Epidermal melanocyte (primary cell): ENCODE results near the gene MSRB3.
"Not testable (repeated sequence)": the region's sequence is repeated elsewhere in the genome, so short reads cannot be mapped to it uniquely, and the experiment has no call there.

Experiments used
- DNase-seq: peaks from one replicate; pipeline ENCODE4 v3.0.0; 2011; ENCODE audit warnings: low spot score; ENCODE audit not compliant: insufficient read length

MSRB3 gene

DNA sequence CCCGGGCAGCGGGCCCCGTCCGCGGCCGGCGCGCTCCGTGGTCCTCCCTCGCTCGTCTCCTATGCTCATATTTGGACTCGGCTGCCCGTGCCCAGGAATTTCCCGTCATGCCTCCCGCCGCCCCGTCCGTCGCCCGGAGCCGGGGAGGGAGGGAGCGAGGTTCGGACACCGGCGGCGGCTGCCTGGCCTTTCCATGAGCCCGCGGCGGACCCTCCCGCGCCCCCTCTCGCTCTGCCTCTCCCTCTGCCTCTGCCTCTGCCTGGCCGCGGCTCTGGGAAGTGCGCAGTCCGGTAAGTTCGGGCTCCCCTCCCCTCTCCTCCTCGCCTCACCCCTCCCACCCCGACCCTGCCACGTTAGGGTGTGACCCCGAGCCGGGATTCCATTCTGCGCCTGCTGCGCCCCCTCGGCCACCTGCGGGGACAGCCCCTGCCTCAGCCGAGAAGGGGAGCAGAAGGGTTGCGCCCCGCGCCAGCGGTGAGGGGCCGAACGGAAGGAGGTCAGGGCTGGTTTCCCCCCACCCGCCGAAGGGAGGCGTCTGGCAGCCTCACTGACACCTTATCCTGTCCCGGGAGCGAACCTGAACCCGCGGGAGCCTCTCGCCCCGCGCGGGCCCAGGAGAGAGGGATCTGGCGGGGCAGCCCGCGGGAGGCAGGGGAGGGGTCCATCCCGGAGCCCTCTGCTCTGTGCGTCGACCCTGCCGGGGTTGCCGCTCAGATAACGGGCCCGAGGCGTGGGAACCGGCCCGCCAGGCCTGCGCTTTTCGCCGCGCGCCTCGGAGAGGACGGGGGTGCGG is at the start of gene MSRB3:
Gene MSRB3, plus strand, starts transcription at position 108 of the 793 bp plus-strand sequence. CDS start 29,897 bp downstream, outside the sequence.
- peak; percentile 79 for DNase-seq

- no peak for DNase-seq
Measured at GRCh38 chr12:65229441-65229840, 49.0 kb upstream of the MSRB3 start.

DNA sequence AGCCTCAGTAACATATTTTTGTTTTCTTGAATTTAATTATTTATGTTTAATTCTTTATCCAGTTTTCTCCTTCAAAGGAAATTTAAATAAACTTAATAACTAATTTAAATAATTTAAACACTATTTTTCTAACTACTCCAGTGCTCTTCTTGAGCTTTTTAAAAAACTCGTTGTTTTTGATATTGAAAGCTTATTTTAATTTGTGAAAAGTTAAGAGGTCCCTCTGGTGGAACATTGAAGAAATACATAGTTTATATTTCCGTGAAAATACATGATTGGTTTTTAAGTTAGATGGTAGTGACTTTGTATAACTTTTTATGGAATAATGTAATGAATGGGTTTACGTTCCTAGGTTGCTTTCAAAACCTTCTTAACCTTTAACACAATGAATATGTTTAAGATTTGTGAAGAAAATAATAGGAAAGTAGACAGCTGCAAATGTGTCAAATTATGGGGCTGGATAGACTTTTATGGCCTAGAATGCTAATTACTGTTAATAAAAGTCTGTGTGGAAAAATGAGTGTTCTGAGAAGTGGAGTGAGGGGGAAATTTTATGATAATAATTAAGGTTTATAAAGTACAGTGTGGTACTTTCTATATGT is 45.9 kb upstream of the MSRB3 start:
- DNase-seq, result no peak

GRCh38 chr12:65237153-65237552 is 41.3 kb upstream of the MSRB3 start:
- no peak for DNase-seq

GRCh38 chr12:65238609-65239008 is 39.9 kb upstream of the MSRB3 start:
- no peak for DNase-seq

DNA sequence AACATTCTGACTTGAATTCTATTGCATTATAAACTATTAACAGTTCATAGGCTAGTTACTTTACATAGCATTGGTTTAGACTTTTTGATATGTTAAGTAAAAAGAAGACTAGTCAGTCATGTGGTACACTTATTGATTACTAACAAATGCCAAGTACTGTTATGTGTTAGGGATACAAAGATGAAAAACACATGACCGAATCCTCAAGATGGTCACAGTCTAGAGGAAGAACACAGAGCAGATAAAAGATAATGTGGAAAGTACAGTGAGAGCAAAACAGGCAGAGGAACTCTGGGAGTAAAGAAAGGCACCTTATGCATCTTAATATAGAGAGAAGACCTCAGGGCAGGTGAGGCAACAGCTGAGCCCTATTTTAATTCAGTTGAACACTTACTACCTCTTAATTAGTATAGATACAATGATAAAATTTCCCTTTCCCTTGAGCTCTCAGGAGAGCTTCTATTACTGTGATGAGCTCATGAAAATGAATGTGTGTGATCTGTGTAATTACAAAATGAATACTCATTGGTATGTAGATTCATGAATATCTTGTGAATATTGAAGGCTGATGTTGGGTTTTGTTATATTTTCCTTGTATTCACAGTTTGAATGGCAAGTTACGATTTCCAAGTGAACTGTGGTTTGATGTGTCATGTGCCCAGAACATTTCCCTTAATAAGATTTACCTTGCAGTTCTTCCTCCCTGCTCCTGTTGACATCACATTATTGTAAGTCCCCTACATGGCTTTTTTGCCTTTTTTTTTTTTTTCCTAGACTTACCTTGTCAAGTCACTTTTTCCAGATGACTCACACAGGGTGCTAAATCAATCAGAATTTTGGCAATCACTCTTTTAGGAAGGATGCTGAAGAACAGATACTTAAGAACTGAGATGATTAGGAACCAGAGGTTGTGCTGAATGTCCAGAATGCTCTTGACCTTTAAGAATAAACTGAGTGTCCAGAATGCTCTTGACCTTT is 29.5 kb upstream of the MSRB3 start:
- DNase-seq, result no peak

- no peak for DNase-seq
Measured at GRCh38 chr12:65252515-65252914, 26.0 kb upstream of the MSRB3 start.

DNA sequence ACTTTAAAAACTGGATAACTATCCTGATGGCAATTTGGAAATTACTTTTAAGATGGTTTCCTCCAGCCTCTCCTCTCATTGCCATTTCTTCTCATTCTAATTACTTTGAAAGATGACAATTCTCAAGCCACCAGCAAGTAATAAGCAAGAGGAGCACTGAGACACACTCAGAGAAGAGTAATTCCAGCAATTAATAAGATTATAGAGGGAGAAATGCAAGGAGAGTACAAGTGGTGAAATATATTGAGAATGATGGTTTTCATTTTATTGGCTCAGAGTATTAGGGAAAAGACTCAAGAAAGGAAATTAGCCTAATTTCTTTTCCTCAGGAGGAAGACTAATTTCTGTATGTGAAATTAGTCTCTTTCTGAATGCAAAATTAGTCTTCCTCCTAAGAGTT is 20.5 kb upstream of the MSRB3 start:
- no peak for DNase-seq

GRCh38 chr12:65259501-65259900 is 19.0 kb upstream of the MSRB3 start:
- DNase-seq, result no peak

- no peak for DNase-seq
Measured at GRCh38 chr12:65263777-65264176, 14.7 kb upstream of the MSRB3 start.

GRCh38 chr12:65266408-65266807 is 12.1 kb upstream of the MSRB3 start:
- no peak for DNase-seq

- DNase-seq, result no peak
Measured at GRCh38 chr12:65269603-65270002, 8.9 kb upstream of the MSRB3 start.

DNA sequence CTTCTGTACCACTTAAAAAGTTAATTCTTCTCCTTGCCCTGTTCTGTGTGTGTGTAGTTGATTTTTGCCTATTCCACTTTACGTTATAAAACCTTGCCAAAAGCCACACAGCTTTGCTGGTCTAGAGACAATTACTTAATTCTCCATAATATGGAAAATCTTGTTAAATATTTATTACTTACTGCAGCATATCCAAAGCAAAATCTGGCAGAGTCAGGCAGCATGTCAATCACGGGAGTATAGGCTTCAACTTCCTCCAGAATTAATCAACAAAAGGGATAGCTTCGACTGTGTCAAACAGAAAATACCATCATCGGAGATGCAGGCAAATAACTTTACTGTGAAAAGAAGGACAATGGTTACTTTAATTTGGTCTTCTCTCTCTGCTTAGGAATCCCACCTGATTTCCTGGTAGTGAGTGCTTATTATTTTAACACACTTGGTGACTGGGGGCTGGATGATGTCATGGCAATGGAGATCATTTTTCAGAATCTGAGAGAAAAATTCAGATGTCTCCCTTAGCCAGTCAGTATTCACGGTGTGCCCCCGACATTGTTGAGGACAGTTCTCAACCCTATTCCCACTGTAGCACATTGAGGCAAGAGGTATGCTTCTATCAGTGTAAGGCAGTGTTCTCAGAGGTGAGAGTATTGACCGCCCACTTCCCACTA is 3.7 kb upstream of the MSRB3 start:
- DNase-seq, result no peak

DNA sequence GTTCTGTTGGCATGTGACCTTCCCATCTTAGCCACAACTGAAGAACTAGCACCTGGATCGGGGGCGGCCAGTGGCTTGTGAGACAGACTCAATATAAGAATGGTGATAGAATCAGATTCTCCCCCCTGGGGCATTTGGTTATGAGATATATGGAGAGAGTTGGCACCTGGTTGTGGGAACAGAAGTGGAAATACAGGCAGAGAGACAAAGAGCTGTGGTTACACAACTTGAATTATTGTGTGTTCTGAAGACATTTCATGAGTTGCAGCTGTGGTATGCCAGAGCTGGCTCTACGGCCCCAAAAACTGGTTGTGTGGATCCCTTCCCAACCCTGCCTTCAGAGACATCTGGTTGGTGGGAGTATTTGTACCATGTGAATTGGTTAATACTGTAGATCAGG is 2.9 kb upstream of the MSRB3 start:
- DNase-seq, result no peak

DNA sequence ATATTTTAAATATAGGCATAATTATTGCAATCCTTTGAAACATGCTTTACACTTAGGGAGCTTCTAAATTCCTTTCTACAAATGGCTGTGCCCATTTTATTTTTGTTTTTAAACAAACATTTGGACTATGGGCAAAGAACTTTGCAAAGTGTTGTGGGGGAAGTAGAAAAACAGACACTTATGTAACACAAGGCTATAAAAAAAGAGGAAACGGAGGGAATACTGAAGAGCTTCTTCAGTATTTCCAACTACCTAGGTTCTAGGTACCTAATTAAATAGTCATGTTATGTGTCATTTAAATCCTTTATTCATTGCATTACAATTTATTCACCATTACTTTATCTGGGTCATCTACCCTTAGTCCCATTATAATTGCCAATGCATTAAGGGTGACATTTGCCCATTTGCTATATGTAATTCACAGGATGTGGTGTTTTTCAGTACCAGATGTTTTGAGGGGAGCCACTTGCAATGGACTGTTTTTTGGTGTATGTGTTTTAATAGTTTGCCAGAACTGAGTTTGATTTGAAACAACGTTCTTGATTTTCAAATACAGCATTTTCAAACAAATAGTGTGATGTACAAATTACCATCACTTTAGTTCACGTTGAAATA is 1.5 kb upstream of the MSRB3 start:
- DNase-seq, result no peak

- no peak for DNase-seq
Measured at GRCh38 chr12:65277994-65278575, 398 bp upstream of the MSRB3 start.

GRCh38 chr12:65279369-65280112 is 1.1 kb downstream of the MSRB3 start:
- no peak for DNase-seq

DNA sequence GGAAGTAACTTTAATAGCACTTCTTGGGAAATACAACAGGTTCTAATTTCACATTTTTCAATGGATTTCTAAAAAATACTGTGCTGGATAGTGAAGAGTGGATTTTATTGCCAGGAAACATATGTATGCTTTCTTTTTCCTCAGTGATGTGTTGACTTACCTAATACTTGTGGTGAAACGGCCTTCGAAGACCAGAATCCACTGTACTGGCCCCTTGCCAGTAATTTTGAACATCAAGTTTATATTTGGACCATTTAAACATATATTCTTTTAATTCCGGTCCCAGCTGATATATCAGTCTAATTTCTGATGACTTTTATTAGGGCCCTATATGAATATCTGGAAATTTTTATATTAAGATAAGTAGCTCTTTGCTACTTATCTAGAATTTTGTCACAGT is 1.8 kb downstream of the MSRB3 start:
- no peak for DNase-seq

GRCh38 chr12:65282840-65283239 is 4.4 kb downstream of the MSRB3 start:
- no peak for DNase-seq

DNA sequence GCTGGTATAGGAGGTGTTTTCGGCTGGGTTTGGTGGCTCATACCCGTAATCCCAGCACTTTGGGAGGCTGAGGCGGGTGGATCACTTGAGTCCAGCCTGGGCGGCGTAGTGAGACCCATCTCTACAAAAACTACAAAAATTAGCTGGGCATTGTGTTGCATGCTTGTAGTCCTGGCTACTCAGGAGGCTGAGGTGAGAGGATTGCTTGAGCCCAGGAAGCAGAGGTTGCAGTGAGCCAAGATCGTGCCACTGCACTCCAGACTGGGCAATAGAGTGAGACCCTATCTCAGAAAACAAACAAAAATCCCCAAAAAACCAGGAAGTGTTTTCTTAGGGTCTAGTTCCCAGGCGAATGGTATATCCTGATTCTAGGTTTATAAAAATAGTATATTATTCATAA is 7.0 kb downstream of the MSRB3 start:
- DNase-seq, result not testable (repeated sequence)
